EH (cell line): ENCODE data around the gene DOP1A.

ENCODE experiments used
- DNase-seq: peaks from one replicate; pipeline ENCODE4 v3.0.0-alpha.2; 2015; ENCODE audit warnings: low read depth

Gene DOP1A

DNA sequence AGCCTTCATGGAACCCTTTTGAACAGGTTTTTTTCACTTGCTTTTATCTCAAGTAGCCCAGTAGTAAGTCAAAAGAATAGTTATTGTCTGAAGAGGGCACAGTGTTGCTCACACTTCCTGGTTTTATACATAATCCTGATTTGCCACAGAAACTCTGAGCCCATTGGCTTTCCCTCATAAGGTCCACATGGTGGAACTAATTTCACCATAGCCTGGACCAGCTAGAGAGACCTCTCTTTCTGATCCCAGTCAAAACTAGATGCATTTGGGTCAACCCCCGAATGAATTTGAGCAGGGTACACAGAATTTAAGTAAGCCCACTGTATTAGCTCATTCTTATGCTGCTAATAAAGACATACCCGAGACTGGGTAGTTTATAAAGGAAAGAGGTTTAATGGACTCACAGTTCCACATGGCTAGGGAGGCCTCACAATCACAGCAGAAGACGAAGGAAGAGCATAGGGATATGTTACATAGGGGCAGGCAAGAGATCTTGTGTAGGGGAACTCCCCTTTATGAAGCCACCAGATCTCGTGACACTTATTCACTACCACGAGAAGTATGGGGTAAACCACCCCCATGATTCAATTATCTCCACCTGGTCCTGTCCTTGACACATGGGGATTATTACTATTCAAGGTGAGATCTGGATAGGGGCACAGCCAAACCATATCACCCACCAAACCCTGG is 131.8 kb downstream of the DOP1A start:
- DNase-seq, result no peak

DNA sequence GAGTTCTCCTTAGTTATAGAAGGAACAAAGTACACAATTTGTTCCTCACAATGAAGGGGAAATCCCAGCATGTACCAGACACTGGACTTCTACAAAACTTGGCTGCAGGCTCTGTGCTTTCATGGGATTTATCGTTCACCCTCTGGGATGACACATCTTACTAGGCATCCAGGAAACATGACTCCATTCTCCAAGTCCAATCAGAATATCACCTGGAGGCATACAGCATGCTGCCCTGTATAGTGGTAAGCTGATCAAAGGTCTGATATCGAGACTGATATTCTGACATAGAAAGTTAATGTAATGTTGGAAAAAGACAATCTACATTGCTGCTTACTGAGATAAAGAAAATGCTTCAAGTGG is 132.4 kb downstream of the DOP1A start:
- peak; percentile 75 for DNase-seq

DNA sequence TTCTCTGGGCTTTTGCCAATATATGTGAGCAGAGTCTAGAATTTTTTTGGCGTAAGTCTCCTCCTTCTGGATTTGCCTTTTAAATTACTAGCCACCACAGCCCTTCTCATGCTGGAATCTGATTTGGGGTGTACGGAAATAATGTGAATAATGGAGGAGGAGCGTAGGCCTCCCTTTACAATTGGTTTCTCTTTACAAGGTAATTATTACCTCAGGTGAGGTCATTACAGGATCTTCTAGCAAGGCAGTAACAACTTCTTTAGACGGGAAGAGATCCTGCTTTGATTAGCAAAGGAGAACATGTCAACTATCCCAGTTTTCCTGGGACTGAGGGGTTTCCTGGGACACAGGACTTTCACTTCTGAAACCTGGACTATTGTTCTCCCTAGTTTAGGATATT is 134.6 kb downstream of the DOP1A start:
- DNase-seq, result no peak

DNA sequence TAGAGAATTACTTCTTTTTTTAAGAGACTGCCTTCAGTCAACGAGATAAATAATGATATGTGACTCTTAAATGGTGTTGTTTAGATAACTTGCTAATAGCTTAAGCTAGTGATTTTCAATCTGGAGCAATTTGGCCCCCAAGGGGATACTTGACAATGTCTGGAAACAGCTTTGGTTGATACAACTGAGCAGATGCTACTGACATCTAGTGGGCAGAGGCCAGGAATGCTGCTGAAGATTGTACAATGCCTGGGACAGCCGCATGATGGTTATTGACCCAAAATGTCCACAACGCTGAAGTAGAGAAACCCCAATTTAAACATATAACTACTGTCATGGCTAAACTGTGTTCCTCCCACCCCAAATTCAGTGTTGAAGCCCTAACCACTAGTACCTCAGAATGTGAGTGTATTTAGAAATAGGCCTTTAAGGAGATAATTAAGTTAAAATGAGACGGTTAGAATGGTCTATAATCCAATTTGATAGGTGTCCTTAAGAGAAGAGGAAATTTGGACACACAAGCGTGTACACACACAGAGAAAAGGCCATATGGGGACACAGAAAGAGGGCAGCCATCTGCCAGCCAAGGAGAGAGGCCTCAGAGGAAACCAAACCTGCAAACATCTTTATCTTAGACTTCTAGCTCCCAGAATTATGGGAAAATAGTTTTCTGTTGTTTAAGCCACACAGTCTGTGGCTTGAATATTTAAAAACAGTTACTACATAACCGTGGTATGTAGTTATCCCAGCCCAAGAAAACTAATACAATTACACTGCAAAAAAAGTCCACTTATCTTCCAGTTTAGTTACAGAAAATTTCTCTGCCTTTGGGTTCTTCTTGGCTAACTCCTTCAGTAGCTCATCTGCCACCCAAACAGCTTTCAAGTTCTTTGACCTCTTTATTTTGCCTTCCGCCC is 147.9 kb downstream of the DOP1A start:
- DNase-seq, result peak; percentile 79

DNA sequence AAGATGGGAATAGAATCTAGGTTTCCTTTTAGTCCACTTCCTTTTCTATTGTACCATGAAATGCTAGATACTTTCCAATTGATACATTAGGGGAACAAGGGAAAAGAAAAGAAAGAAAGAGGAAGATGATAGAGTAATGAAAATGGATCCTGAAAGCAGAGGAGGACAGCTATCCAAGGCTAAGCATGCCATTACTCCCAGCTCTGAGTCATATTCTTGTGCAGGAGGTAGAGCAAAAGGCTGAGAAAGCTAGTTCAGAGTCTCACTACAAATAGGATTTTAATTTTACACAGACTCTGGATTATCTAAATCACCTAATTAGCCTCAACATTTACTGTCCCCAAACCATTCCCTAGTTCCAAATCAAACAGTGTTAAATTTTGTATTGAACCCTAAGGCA is 149.3 kb downstream of the DOP1A start:
- peak; percentile 21 for DNase-seq
